Stimulated activated CD4-positive, alpha-beta T cell treated with anti-CD3 and anti-CD28 coated beads, TNF-alpha, amount 100 ng/mL, for 1 hour (primary cell): ENCODE measurements around the gene MEGF11.

ENCODE experiments used
- DNase-seq, 3 donors: peaks; one replicate each; pipeline ENCODE4 v3.0.0-alpha.2; 2020; ENCODE audit warnings: low read depth in 3 of 3, low spot score in 1 of 3

MEGF11 gene

GRCh38 chr15:65953622-65954021 lies 299.9 kb downstream of the MEGF11 start:
- DNase-seq: no peak

- no peak for DNase-seq
These were observed 301.0 kb downstream of the MEGF11 start for GRCh38 chr15:65952391-65953053.

GRCh38 chr15:65951007-65951406 lies 302.5 kb downstream of the MEGF11 start:
- no peak for DNase-seq

- DNase-seq: no peak
These were observed 304.1 kb downstream of the MEGF11 start for GRCh38 chr15:65949491-65949890.

- no peak for DNase-seq
These were observed 304.5 kb downstream of the MEGF11 start for GRCh38 chr15:65949011-65949410.

GRCh38 chr15:65948383-65948782 lies 305.2 kb downstream of the MEGF11 start:
- DNase-seq: no peak

GRCh38 chr15:65947041-65947440 lies 306.5 kb downstream of the MEGF11 start:
- DNase-seq: no peak

GRCh38 chr15:65945616-65946015 lies 307.9 kb downstream of the MEGF11 start:
- DNase-seq: no peak

GRCh38 chr15:65944404-65944803 lies 309.1 kb downstream of the MEGF11 start:
- no peak for DNase-seq

- no peak for DNase-seq
These were observed 311.1 kb downstream of the MEGF11 start for GRCh38 chr15:65942436-65942835.

GRCh38 chr15:65940618-65940909 lies 313.0 kb downstream of the MEGF11 start:
- DNase-seq: no peak

- no peak for DNase-seq
These were observed 313.5 kb downstream of the MEGF11 start for GRCh38 chr15:65939901-65940617.

- DNase-seq: no peak
These were observed 314.9 kb downstream of the MEGF11 start for GRCh38 chr15:65938604-65939003.

GRCh38 chr15:65937476-65937875 lies 316.1 kb downstream of the MEGF11 start:
- no peak for DNase-seq

- no peak for DNase-seq
These were observed 316.5 kb downstream of the MEGF11 start for GRCh38 chr15:65937054-65937453.

GRCh38 chr15:65936282-65936681 lies 317.3 kb downstream of the MEGF11 start:
- DNase-seq: no peak

GRCh38 chr15:65935391-65935790 lies 318.2 kb downstream of the MEGF11 start:
- DNase-seq: no peak

- no peak for DNase-seq
These were observed 322.3 kb downstream of the MEGF11 start for GRCh38 chr15:65931221-65931620.

GRCh38 chr15:65930134-65930533 lies 323.4 kb downstream of the MEGF11 start:
- DNase-seq: no peak

GRCh38 chr15:65929573-65929972 lies 324.0 kb downstream of the MEGF11 start:
- DNase-seq: no peak

- no peak for DNase-seq
These were observed 326.0 kb downstream of the MEGF11 start for GRCh38 chr15:65927545-65927944.

GRCh38 chr15:65926899-65927298 lies 326.7 kb downstream of the MEGF11 start:
- no peak for DNase-seq

GRCh38 chr15:65926459-65926858 lies 327.1 kb downstream of the MEGF11 start:
- DNase-seq: no peak
